ENCODE results near the gene F3.
A peak's percentile ranks its signal among the peaks of the same experiment; 100 is the strongest.

DNA sequence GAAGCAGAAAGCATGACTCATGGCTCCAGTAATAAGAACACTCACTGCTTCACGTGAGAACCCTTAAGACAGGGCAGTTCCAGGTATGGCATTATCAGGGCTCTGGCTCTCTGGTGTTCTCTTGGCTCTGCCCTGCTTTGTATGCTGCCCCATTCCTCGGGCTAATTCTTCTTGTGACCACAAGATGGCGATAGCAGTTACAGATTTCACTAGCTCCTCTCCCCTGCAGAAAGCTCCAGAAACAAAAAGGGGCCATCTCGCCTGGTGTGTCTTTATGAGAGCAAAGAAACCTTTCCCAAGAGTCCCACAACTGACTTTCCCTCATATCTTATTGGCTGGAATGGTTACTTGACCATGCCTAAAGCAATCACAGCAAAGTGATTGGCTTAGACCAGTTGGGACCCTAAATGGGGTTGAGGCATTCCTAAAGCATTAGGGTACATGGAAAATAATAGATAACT, 60.1 kb downstream of the F3 start:
- TF ChIP-seq, protein P1, sequence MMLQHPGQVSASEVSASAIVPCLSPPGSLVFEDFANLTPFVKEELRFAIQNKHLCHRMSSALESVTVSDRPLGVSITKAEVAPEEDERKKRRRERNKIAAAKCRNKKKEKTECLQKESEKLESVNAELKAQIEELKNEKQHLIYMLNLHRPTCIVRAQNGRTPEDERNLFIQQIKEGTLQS (CRISPR knock-in tag; conservative IDR thresholded peaks at IDR 0.05), result no peak
- TF ChIP-seq, protein P2, sequence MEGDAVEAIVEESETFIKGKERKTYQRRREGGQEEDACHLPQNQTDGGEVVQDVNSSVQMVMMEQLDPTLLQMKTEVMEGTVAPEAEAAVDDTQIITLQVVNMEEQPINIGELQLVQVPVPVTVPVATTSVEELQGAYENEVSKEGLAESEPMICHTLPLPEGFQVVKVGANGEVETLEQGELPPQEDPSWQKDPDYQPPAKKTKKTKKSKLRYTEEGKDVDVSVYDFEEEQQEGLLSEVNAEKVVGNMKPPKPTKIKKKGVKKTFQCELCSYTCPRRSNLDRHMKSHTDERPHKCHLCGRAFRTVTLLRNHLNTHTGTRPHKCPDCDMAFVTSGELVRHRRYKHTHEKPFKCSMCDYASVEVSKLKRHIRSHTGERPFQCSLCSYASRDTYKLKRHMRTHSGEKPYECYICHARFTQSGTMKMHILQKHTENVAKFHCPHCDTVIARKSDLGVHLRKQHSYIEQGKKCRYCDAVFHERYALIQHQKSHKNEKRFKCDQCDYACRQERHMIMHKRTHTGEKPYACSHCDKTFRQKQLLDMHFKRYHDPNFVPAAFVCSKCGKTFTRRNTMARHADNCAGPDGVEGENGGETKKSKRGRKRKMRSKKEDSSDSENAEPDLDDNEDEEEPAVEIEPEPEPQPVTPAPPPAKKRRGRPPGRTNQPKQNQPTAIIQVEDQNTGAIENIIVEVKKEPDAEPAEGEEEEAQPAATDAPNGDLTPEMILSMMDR (IDR thresholded peaks at IDR 0.05), result peak; percentile 72
- TF ChIP-seq GABPB1 (CRISPR knock-in tag; IDR thresholded peaks at IDR 0.05) (no peak), ELF4 (CRISPR knock-in tag; IDR thresholded peaks at IDR 0.05; ENCODE audit: low read depth) (no peak), TEAD1 (CRISPR knock-in tag; IDR thresholded peaks at IDR 0.05) (no peak), NFYB (CRISPR knock-in tag; conservative IDR thresholded peaks at IDR 0.05; ENCODE audit: low read depth) (no peak), ATF1 (CRISPR knock-in tag; IDR thresholded peaks at IDR 0.05) (no peak), ETV6 (CRISPR knock-in tag; IDR thresholded peaks at IDR 0.05) (no peak), NR1H2 (CRISPR knock-in tag; IDR thresholded peaks at IDR 0.05) (no peak), ZNF396 (CRISPR knock-in tag; IDR thresholded peaks at IDR 0.05; ENCODE audit: borderline replicate concordance) (no peak)
- TF ChIP-seq, protein P3, sequence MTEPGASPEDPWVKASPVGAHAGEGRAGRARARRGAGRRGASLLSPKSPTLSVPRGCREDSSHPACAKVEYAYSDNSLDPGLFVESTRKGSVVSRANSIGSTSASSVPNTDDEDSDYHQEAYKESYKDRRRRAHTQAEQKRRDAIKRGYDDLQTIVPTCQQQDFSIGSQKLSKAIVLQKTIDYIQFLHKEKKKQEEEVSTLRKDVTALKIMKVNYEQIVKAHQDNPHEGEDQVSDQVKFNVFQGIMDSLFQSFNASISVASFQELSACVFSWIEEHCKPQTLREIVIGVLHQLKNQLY (CRISPR knock-in tag; IDR thresholded peaks at IDR 0.05), result no peak
- TF ChIP-seq, protein P4, sequence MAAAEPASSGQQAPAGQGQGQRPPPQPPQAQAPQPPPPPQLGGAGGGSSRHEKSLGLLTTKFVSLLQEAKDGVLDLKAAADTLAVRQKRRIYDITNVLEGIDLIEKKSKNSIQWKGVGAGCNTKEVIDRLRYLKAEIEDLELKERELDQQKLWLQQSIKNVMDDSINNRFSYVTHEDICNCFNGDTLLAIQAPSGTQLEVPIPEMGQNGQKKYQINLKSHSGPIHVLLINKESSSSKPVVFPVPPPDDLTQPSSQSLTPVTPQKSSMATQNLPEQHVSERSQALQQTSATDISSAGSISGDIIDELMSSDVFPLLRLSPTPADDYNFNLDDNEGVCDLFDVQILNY (CRISPR knock-in tag; IDR thresholded peaks at IDR 0.05), result no peak
- TF ChIP-seq, protein P5, sequence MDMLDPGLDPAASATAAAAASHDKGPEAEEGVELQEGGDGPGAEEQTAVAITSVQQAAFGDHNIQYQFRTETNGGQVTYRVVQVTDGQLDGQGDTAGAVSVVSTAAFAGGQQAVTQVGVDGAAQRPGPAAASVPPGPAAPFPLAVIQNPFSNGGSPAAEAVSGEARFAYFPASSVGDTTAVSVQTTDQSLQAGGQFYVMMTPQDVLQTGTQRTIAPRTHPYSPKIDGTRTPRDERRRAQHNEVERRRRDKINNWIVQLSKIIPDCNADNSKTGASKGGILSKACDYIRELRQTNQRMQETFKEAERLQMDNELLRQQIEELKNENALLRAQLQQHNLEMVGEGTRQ (CRISPR knock-in tag; IDR thresholded peaks at IDR 0.05), result no peak
- TF ChIP-seq, protein P6, sequence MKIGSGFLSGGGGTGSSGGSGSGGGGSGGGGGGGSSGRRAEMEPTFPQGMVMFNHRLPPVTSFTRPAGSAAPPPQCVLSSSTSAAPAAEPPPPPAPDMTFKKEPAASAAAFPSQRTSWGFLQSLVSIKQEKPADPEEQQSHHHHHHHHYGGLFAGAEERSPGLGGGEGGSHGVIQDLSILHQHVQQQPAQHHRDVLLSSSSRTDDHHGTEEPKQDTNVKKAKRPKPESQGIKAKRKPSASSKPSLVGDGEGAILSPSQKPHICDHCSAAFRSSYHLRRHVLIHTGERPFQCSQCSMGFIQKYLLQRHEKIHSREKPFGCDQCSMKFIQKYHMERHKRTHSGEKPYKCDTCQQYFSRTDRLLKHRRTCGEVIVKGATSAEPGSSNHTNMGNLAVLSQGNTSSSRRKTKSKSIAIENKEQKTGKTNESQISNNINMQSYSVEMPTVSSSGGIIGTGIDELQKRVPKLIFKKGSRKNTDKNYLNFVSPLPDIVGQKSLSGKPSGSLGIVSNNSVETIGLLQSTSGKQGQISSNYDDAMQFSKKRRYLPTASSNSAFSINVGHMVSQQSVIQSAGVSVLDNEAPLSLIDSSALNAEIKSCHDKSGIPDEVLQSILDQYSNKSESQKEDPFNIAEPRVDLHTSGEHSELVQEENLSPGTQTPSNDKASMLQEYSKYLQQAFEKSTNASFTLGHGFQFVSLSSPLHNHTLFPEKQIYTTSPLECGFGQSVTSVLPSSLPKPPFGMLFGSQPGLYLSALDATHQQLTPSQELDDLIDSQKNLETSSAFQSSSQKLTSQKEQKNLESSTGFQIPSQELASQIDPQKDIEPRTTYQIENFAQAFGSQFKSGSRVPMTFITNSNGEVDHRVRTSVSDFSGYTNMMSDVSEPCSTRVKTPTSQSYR (CRISPR knock-in tag; IDR thresholded peaks at IDR 0.05), result no peak

Data from WTC11 (cell line).